ENCODE data around the gene ADAM30. TPM values are rescaled to one million over a fixed set of nuclear protein-coding genes. Genes with fewer than 3 reads are reported as not detected.

Gene ADAM30
- total RNA-seq, 1 experiment from 2014 or later, result not detected

GRCh38 chr1:119866451-119866850 lies 29.9 kb downstream of the ADAM30 start:
- H3K4me3 ChIP-seq (ENCODE audit: low read length), result no peak overlapping the region
- no peak overlapping the region for H3K27ac ChIP-seq (ENCODE audit: low read length)
- POLR2A ChIA-PET (ENCODE audit: unreplicated experiment), result no interaction called here
- no peaks in the 10 kb centered on the region for H3K9me2 ChIP-seq (replicated peaks; ENCODE audit: low read length)
- H3K9ac ChIP-seq (ENCODE audit: low read length), result no peak overlapping the region
- intact Hi-C loops (cut with micrococcal nuclease), result no loop called here
- no peaks in the 10 kb centered on the region for H3F3A ChIP-seq (ENCODE audit: low read length, unreplicated experiment)
- BruUV-seq (replicated peaks), result no TSS peak
- TF ChIP-seq CTCF (conservative IDR thresholded peaks at IDR 0.05; ENCODE audit: low read depth, low read length) (no peak), EZH2phosphoT487 (IDR thresholded peaks at IDR 0.05; ENCODE audit: borderline replicate concordance, low read length) (no peak), EZH2 (IDR thresholded peaks at IDR 0.05; ENCODE audit: low read length, unreplicated experiment) (no peak)
- CTCF ChIA-PET, result no interaction called here
- H3K79me2 ChIP-seq (ENCODE audit: low read length), result no peaks in the 10 kb centered on the region
- peaks cover 3% of the 10 kb centered on the region for H3K4me1 ChIP-seq (ENCODE audit: insufficient read depth, low read length)
- DNase-seq, result no peak
- ATAC-seq, result no peak
- no peaks in the 10 kb centered on the region for H3K9me3 ChIP-seq (ENCODE audit: low read length)
- H3K36me3 ChIP-seq (ENCODE audit: low read depth, low read length), result no peaks in the 10 kb centered on the region
- H3K27me3 ChIP-seq (ENCODE audit: low read length), result no peaks in the 10 kb centered on the region
- H2AFZ ChIP-seq (ENCODE audit: low read length), result no peak overlapping the region
- no peak overlapping the region for H3K4me2 ChIP-seq (ENCODE audit: low read length)
- H4K20me1 ChIP-seq (ENCODE audit: low read length), result no peaks in the 10 kb centered on the region

GRCh38 chr1:119865627-119866026 lies 30.7 kb downstream of the ADAM30 start:
- intact Hi-C loops (cut with micrococcal nuclease), result no loop called here
- CTCF ChIA-PET, result no interaction called here
- no peaks in the 10 kb centered on the region for H3K79me2 ChIP-seq (ENCODE audit: low read length)
- no TSS peak for BruUV-seq (replicated peaks)
- no peak overlapping the region for H3K9ac ChIP-seq (ENCODE audit: low read length)
- no peak overlapping the region for H3K4me2 ChIP-seq (ENCODE audit: low read length)
- H2AFZ ChIP-seq (ENCODE audit: low read length), result no peak overlapping the region
- no peak for TF ChIP-seq EZH2 (IDR thresholded peaks at IDR 0.05; ENCODE audit: low read length, unreplicated experiment)
- TF ChIP-seq CTCF (conservative IDR thresholded peaks at IDR 0.05; ENCODE audit: low read depth, low read length), result no peak
- TF ChIP-seq EZH2phosphoT487 (IDR thresholded peaks at IDR 0.05; ENCODE audit: borderline replicate concordance, low read length), result no peak
- POLR2A ChIA-PET (ENCODE audit: unreplicated experiment), result no interaction called here
- H3K36me3 ChIP-seq (ENCODE audit: low read depth, low read length), result no peaks in the 10 kb centered on the region
- H3K4me3 ChIP-seq (ENCODE audit: low read length), result no peak overlapping the region
- no peaks in the 10 kb centered on the region for H3F3A ChIP-seq (ENCODE audit: low read length, unreplicated experiment)
- DNase-seq, result no peak
- H4K20me1 ChIP-seq (ENCODE audit: low read length), result no peaks in the 10 kb centered on the region
- H3K9me2 ChIP-seq (replicated peaks; ENCODE audit: low read length), result no peaks in the 10 kb centered on the region
- no peaks in the 10 kb centered on the region for H3K9me3 ChIP-seq (ENCODE audit: low read length)
- no peak overlapping the region for H3K27ac ChIP-seq (ENCODE audit: low read length)
- peaks cover 8% of the 10 kb centered on the region for H3K4me1 ChIP-seq (ENCODE audit: insufficient read depth, low read length)
- H3K27me3 ChIP-seq (ENCODE audit: low read length), result no peaks in the 10 kb centered on the region
- no peak for ATAC-seq

GRCh38 chr1:119862276-119862675 lies 34.0 kb downstream of the ADAM30 start:
- DNase-seq (no peak), ATAC-seq (no peak)
- H3K4me3 ChIP-seq (ENCODE audit: low read length), result no peak overlapping the region
- H3K36me3 ChIP-seq (ENCODE audit: low read depth, low read length), result no peaks in the 10 kb centered on the region
- no peaks in the 10 kb centered on the region for H4K20me1 ChIP-seq (ENCODE audit: low read length)
- ChIA-PET CTCF (no interaction called here), POLR2A (ENCODE audit: unreplicated experiment) (no interaction called here)
- H3K4me1 ChIP-seq (ENCODE audit: insufficient read depth, low read length), result peaks cover 29% of the 10 kb centered on the region
- no peaks in the 10 kb centered on the region for H3K79me2 ChIP-seq (ENCODE audit: low read length)
- no TSS peak for BruUV-seq (replicated peaks)
- H3K4me2 ChIP-seq (ENCODE audit: low read length), result no peak overlapping the region
- intact Hi-C loops (cut with micrococcal nuclease), result no loop called here
- H3K9me2 ChIP-seq (replicated peaks; ENCODE audit: low read length), result no peaks in the 10 kb centered on the region
- no peak overlapping the region for H3K27ac ChIP-seq (ENCODE audit: low read length)
- no peaks in the 10 kb centered on the region for H3F3A ChIP-seq (ENCODE audit: low read length, unreplicated experiment)
- no peak overlapping the region for H2AFZ ChIP-seq (ENCODE audit: low read length)
- TF ChIP-seq CTCF (conservative IDR thresholded peaks at IDR 0.05; ENCODE audit: low read depth, low read length) (no peak), EZH2phosphoT487 (IDR thresholded peaks at IDR 0.05; ENCODE audit: borderline replicate concordance, low read length) (no peak), EZH2 (IDR thresholded peaks at IDR 0.05; ENCODE audit: low read length, unreplicated experiment) (no peak)
- H3K9ac ChIP-seq (ENCODE audit: low read length), result no peak overlapping the region
- no peaks in the 10 kb centered on the region for H3K27me3 ChIP-seq (ENCODE audit: low read length)
- H3K9me3 ChIP-seq (ENCODE audit: low read length), result no peaks in the 10 kb centered on the region
